Breast epithelium (tissue), 3 donors: ENCODE measurements around the gene CLEC9A.
"Not testable (repeated sequence)": the region's sequence is repeated elsewhere in the genome, so short reads cannot be mapped to it uniquely, and the experiment has no call there.

ENCODE experiments used
- POLR2A ChIP-seq: fragments of 450-650 bp; IDR thresholded peaks from one replicate; pipeline ENCODE4 v1.6.1; 2016; ENCODE audit warnings: antibody characterized with exemption, mild to moderate bottlenecking, moderate library complexity
- POLR2AphosphoS5 ChIP-seq, 3 donors: sonication (generic); formaldehyde crosslinking; IDR thresholded peaks; one replicate each; pipeline ENCODE4 v1.6.1; 2017; ENCODE audit warnings: antibody characterized with exemption in 3 of 3
- TF ChIP-seq, protein P1 (sequence below), 3 donors: fragments of 450-650 bp; IDR thresholded peaks; one replicate each; pipeline ENCODE4 v1.5.1; 2016 to 2017; ENCODE audit warnings: antibody characterized with exemption in 3 of 3, mild to moderate bottlenecking in 3 of 3, moderate library complexity in 3 of 3

- TF ChIP-seq, protein P1, sequence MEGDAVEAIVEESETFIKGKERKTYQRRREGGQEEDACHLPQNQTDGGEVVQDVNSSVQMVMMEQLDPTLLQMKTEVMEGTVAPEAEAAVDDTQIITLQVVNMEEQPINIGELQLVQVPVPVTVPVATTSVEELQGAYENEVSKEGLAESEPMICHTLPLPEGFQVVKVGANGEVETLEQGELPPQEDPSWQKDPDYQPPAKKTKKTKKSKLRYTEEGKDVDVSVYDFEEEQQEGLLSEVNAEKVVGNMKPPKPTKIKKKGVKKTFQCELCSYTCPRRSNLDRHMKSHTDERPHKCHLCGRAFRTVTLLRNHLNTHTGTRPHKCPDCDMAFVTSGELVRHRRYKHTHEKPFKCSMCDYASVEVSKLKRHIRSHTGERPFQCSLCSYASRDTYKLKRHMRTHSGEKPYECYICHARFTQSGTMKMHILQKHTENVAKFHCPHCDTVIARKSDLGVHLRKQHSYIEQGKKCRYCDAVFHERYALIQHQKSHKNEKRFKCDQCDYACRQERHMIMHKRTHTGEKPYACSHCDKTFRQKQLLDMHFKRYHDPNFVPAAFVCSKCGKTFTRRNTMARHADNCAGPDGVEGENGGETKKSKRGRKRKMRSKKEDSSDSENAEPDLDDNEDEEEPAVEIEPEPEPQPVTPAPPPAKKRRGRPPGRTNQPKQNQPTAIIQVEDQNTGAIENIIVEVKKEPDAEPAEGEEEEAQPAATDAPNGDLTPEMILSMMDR (IDR thresholded peaks at IDR 0.05): not testable (repeated sequence)
- TF ChIP-seq POLR2A; POLR2AphosphoS5 (IDR thresholded peaks at IDR 0.05): not testable (repeated sequence)
Measured at GRCh38 chr12:10026666-10027065, 3.8 kb upstream of the CLEC9A start.
